Hepatic stellate cell (primary cell): ENCODE results near the gene BMP3.
"Not testable (repeated sequence)": the region's sequence is repeated elsewhere in the genome, so short reads cannot be mapped to it uniquely, and the experiment has no call there.

Experiments
- DNase-seq: peaks from one replicate; pipeline ENCODE4 v3.0.0; 2011; ENCODE audit warnings: low spot score

BMP3 gene

GRCh38 chr4:81030061-81030980, at the start of gene BMP3:
Gene BMP3 (plus strand): TSS chr4:81030708. CDS start chr4:81031285, 577 bp downstream.
- DNase-seq: peak; percentile 31

GRCh38 chr4:80986011-80986410, 44.5 kb upstream of the BMP3 start:
- no peak for DNase-seq

GRCh38 chr4:80989921-80990544, 40.5 kb upstream of the BMP3 start:
- DNase-seq: peak; percentile 10

GRCh38 chr4:80990851-80991250, 39.7 kb upstream of the BMP3 start:
- DNase-seq: no peak

GRCh38 chr4:80999943-81000342, 30.6 kb upstream of the BMP3 start:
- no peak for DNase-seq

- no peak for DNase-seq
These were observed 26.9 kb upstream of the BMP3 start for GRCh38 chr4:81003597-81004111.

GRCh38 chr4:81007417-81007816, 23.1 kb upstream of the BMP3 start:
- no peak for DNase-seq

GRCh38 chr4:81016566-81016965, 13.9 kb upstream of the BMP3 start:
- DNase-seq: not testable (repeated sequence)

GRCh38 chr4:81019006-81019405, 11.5 kb upstream of the BMP3 start:
- no peak for DNase-seq

- no peak for DNase-seq
These were observed 9.2 kb upstream of the BMP3 start for GRCh38 chr4:81021142-81021944.

GRCh38 chr4:81021981-81022380, 8.5 kb upstream of the BMP3 start:
- no peak for DNase-seq

GRCh38 chr4:81023484-81023883, 7.0 kb upstream of the BMP3 start:
- no peak for DNase-seq

GRCh38 chr4:81030981-81031791, 678 bp downstream of the BMP3 start:
- DNase-seq: no peak

- DNase-seq: no peak
These were observed 1.5 kb downstream of the BMP3 start for GRCh38 chr4:81031796-81032551.

GRCh38 chr4:81032771-81033684, 2.5 kb downstream of the BMP3 start:
- no peak for DNase-seq

GRCh38 chr4:81038636-81039350, 8.3 kb downstream of the BMP3 start:
- no peak for DNase-seq

GRCh38 chr4:81039351-81039972, 9.0 kb downstream of the BMP3 start:
- DNase-seq: no peak

- DNase-seq: no peak
These were observed 9.6 kb downstream of the BMP3 start for GRCh38 chr4:81040012-81040659.
